GM19240 (cell line): ENCODE measurements around the gene ZNF91.
"Not testable (repeated sequence)": the region's sequence is repeated elsewhere in the genome, so short reads cannot be mapped to it uniquely, and the experiment has no call there.

ENCODE experiments used
- DNase-seq: peaks from one replicate; pipeline ENCODE4 v3.0.0; 2011; ENCODE audit warnings: low spot score; ENCODE audit not compliant: insufficient read length

Gene ZNF91

DNA sequence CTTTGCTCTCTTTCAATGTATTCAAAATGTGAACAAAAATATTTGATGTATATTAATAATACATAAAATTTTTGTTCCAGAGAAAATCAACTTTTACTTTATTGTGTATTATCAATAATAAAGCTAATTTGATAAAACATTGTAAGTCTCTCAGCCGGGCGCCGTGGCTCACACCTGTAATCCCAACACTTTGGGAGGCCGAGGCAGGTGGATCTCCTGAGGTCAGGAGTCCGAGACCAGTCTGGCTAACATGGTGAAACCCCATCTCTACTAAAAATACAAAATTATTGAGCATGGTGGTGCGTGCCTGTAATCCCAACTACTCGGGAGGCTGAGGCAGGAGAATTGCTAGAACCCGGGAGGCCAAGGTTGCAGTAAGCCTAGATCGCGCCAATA is 449 bp upstream of the ZNF91 start:
- not testable (repeated sequence) for DNase-seq

DNA sequence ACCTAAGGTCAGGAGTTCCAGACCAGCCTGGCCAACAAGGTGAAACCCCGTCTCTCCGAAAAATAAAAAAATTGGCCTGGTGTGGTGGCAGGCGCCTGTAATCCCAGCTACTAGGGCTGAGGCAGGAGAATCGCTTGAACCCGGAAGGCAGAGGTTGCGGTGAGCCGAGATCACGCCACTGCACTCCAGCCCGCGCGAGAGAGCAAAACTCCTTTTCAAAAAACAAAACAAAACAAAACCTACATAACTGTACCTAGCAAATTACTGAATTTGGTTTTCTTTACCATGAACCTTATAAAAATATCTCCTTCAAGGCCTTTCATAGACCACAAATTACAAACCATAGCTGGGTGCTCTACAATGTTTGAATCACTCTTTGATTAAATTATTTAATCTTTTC is 760 bp downstream of the ZNF91 start:
- DNase-seq = no peak

DNA sequence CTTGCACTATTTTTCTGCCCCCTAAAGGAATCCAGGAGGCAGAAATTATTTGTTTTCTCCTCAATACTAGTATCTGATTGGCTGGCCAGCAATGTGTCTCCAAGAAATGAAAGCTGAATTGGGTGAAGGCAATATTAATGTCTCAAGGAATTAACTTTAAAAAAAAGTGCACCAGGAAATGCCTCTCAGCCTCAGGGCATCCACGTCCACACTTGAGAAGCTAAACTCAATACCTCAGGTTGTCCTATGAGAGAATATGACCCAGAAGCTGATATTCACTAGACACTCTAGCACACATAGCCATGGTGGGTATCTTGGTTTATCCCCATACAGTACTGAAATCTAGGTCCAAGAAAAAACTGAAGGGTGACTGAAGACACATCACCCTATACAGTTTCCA is 2.1 kb downstream of the ZNF91 start:
- no peak for DNase-seq

DNA sequence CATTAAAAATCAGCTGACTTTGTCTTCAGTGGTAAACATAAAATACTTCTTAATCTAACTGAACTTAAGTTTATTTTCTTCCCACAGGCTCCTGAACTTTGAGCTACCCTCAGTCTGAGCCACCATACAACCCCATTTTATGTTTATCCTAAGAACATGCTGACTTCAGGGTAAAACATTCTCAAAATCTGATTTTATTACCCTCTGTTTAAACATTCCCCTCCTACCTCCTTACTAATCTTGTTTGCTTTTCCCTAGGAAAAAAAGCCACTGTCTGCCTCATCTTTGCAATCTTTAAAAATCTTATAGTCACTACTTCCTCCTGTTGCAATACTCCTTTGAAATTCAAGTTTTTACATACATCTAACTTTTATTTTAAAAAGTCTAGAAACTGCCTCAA is 4.0 kb downstream of the ZNF91 start:
- DNase-seq = no peak

DNA sequence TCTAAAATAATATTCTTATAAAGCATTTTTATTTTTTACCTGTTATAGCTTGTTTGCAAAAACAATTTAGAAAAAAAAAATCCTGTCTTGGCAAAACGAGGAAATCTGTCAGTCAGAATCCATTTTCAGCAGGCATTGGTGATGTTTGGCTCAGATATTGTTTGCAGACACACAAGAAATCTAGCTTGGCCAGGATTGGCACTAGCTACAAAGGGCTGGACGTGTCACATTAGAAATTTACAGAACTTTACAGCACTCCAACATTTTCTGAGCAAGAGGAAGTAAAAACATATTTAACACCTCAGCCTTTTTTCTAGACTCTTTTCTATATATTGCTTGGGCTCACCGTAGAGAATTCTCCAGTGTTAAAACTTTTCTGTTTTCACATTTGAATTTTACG is 9.9 kb downstream of the ZNF91 start:
- DNase-seq = no peak

DNA sequence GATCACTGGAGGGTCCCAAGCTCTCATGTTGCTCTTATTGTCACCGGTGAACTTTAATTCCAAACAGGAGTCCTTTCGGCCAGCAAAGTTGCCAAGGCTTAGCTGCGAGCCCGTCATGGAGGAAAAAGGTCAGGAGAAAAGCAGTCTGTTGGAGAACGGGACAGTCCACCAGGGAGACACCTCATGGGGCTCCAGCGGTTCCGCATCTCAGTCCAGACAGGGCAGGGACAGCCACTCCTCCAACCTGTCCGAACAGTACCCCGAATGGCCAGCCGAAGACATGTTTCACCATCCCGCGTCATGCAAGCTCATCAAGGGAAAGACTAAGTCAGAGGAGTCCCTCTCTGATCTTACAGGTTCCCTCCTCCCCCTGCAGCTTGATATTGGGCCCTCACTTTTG is 10.4 kb downstream of the ZNF91 start:
- DNase-seq = no peak

DNA sequence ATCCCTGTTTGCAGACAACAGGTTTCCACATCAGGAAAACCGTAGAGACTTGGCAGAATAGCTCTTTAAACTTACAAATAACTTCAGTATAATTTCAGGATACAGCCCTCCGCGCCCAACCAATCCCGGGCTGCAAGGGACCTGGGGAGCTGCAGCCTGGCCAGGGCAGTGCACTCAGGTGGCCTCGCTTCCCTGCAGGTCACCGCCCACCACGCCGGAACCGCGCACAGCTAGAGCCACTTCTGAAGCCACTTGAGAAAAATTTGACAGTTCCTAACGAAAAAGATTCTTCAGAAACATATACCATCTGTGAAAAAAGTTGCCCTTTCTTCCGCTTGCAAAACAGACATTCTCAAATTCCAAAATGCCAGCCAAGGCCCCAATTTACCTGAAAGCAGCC is 11.1 kb downstream of the ZNF91 start:
- DNase-seq = no peak

DNA sequence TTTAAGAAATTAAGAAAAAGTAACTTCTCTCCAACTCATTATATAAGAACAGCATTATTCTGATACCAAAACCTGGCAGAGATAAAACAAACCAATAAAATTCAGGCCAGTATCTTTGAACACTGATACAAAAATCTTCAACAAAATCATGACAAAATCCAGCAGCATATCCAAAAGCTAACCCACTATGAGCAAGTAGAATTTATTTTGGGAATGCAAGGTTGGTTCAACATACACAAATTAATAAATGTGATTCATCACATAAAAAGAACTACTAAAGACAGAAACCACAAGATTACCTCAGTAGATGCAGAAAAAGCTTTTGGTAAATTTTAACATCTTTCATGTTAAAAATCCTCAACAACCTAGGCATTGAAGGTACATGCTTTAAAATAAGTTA is 12.3 kb downstream of the ZNF91 start:
- no peak for DNase-seq

DNA sequence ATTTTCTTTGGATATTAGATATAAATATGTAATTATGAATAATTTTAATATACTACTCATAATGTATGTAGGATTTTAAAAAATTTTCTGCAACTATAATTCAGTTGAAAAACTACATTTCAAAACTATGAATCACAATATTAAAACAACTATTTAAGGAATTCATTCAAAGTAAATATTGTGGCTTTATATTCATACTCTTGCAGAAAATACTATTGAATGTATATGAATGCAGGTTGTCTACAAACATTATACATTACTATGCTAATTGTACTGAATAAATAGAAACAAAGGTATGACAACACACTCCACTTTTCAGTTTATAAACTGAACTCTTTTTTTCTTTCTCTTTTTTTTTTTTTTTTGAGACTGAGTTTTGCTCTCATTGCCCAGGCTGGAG is 14.2 kb downstream of the ZNF91 start:
- no peak for DNase-seq

DNA sequence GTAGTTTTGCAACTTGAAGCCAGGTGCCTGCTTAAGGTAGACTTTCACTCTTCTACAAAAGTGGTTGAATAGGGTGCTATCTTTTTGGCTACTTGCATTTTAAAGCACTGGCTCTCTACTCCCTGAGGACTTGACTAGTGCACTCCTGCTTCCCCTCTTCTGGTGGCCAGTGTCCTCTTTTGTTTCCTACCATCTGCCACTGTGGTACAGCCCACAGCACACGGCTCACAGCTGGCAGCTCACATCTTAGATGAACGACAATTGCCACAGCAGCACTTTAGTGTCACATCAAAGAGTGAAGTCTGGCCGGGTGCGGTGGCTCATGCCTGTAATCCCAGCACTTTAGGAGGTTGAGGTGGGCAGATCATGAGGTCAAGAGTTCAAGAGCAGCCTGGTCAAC is 15.6 kb downstream of the ZNF91 start:
- not testable (repeated sequence) for DNase-seq

DNA sequence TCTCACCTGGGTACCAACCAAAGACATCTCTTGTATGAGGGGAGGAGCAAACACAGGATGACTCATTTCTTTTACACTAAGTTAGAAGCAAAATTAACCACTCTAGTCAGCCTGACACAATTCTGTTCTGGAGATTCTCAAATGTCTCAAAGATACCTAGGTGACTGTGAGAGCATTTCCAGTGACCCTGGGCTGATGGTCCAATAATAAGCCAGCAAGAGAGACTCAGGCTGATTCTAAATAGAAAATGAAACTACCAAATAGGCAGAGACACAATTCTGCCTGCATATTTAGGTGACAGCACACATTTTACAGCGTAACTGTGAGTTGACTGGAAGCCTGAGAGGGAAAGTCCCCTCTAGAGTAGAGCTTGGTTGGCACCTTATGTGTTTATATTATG is 16.3 kb downstream of the ZNF91 start:
- no peak for DNase-seq

DNA sequence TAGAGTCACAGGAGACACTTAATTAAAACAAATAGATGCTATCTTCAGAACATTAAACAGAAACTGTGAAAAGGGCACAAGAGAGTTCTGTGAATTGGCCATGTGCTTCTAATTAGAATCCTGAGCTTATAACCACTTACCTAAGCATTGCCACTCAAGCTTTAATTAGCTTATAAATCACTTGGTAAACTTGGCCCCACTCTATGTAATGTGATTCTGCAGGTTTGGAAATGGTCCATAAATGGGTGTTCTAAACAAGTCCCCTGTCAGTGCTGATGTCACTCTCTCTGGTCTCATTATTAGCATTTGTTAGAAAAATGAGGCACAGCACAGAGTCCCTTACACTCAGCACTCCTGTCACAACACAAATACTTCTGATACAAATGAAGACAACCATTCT is 18.0 kb downstream of the ZNF91 start:
- DNase-seq = no peak

DNA sequence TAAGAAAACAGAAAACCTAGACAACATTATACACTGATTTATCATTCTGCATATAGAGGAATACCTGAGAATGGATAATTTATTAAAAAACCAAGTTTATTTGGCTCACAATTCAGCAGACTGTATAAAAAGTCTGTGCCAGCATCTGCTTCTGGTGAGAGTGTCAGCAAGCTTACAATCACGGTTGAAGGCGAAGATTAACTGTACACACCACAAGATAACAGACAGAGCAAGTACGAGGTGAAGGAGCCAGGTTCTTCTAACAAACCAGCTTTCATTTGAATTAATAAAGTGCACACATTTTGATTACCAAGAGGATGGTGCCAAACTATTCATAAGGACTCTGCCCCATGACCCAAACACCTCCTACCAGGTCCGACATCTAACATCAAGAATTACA is 28.8 kb downstream of the ZNF91 start:
- DNase-seq = no peak

DNA sequence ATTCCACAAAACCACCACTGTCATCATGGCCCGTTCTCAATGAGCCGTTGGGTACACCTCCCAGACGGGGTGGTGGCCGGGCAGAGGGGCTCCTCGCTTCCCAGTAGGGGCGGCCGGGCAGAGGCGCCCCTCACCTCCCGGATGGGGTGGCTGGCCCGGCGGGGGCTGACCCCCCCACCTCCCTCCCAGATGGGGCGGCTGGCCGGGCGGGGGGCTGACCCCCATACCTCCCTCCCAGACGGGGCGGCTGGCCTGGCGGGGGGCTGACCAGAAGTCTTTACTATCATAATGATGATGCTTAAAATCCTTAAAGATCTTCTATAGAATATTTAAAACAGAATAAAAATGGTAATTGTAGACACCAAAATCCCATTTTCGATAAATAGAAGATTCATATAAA is 29.2 kb downstream of the ZNF91 start:
- DNase-seq = not testable (repeated sequence)

DNA sequence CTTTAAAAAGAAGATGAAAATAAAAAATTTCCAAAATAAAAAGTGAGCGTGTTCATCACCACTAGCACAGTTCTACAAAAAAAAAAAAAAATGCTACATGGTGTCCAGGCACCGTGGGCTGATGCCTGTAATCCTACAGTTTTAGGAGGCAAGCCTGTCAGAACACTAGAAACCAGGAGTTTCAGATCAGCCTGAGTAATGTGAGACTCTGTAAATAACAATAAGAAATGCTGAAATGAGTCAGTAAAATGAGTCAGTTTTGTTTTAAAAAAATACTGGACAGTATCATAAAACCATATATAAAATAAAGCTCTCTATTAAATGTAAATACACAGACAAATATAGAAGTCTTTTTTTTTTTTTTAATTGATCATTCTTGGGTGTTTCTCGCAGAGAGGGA is 30.0 kb downstream of the ZNF91 start:
- DNase-seq = no peak

DNA sequence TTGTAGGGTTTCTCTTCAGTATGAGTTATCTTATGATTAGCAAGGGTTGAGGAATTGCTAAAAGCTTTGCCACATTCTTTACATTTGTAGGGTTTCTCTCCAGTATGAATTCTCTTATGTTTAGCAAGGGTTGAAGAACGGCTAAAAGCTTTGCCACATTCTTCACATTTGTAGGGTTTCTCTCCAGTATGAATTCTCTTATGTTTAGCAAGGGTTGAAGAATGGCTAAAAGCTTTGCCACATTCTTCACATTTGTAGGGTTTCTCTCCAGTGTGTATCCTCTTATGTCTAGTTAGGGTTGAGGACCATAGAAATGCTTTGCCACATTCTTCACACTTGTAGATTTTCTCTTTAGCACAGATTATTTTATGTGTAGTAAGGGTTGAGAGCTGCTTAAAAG is 33.4 kb downstream of the ZNF91 start:
- not testable (repeated sequence) for DNase-seq

DNA sequence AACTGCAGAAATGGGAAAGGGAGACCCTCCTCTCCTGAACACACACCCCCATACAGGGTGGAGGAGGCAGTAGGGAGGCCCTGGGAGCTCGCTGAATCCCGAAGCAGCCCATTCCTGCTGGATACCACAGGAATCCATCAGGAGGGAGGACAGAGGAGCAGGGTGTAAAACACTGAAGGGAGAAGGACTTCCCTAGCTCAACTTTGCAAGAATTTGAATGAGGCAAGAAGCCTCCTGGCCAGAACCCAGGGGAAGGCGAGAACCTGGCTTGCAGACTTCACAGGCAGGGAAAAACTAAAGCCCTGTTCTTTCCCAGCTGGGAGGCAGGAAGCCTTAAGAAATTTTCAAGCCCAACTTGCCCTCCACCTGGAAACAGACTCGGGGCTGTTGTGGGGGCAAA is 43.5 kb downstream of the ZNF91 start:
- DNase-seq = no peak

DNA sequence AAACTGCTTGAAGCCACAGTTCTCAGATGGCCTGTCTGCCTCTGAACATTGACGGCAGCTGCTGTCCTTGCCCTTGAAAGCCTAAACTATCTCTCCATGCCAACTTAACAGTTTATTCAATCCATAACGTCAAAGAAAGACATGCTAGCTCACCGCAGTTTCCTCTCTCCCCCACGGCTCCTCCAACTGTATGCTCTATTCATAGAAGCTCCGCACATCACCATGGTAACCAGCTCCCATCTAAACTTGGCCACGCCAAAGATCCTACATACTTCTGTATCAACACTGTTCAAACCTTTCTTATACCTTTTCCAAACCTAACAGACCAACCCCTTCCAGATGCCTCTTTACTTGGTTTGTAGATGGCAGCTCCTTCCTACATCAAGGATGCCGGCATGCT is 48.6 kb downstream of the ZNF91 start:
- DNase-seq = no peak

DNA sequence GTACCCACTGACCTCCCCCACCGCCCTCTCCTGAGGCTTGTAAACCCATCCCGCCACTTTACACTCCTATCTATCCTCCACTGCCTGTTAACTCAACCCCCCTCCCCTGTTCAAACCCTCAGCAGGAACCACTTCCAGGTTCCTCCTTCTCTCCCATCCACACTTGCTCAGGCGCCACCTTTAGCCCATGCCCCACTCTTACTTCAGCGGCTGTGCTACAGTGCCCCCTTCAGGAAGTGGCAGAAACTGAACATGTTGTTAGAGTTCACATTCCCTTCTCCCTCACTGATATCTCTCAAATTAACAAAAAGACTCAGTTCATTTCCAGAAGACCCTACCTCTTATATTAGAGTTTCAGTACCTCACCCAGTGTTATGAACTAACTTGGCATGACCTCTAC is 49.4 kb downstream of the ZNF91 start:
- DNase-seq = no peak

DNA sequence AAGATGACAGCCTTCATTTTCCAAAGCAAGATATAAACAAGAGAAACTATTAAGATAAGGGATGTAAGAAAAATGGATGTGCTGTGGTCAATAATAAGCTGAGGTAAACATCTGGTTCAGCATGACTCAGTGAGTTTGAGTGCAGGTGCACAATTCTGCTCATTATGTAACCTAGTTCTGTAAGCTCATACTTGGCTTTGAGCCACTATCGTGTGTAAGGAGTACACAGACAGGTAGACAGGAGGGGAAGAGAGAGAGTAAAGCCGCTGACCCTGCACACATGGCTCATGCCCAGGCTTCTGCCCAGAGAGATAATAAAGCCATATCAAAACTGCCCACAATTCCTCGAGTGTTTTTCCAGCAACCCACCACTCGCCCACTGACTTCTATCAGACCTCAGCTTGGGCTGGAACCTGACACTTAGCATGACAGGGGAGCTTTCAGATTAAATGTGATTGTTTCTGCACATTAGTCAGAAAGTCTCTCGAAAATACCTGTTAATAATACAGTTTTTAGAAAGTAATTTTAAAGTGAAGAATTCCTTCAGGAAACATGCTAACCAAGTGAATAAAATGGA is 51.7 kb downstream of the ZNF91 start:
- no peak for DNase-seq

DNA sequence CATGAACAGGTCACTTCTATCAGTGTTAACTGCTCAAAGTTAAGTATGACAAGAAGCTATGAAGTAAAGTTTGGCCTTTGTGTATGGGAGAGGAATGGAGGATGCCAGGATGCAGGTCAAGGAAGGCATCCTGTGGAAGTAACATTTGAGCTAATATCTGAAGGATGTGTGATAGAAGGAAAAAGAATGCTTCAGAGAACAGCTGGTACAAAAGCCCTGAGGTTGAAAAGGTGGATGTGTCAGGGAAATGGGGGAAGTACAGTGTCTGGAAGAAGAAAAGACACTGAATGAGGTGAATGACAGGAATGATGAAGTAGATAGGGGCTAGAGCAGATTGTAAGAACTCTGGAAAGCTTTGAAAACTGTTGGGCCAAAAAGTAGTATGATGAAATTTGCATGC is 67.1 kb downstream of the ZNF91 start:
- DNase-seq = no peak

DNA sequence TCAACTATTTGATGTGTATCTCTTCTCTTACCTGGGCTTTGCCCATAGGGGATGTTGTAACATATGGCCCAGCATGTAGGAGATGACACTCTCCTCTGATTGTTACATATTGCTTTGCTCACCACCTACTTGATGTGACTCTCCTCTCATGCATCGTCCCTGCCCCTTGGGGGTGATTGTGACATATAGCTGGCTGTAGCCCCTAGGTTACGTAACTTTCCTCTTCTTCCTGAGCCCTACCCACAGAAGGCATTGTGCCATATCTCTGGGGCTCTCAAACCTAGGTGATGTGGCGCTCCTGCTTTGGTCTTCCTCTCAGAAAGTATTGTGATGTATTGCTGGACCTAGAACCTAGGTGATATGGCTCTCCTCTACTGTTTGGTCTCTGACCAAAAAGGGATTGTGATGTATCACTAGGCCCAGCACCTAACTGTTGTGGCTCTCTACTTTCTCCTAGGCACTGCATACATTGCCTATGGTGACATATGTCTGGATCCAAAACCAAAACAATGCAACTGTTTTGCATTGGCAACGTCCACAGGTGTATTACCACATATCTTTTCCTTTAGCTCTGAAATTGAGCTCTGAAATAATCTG is 73.2 kb downstream of the ZNF91 start:
- DNase-seq = no peak

DNA sequence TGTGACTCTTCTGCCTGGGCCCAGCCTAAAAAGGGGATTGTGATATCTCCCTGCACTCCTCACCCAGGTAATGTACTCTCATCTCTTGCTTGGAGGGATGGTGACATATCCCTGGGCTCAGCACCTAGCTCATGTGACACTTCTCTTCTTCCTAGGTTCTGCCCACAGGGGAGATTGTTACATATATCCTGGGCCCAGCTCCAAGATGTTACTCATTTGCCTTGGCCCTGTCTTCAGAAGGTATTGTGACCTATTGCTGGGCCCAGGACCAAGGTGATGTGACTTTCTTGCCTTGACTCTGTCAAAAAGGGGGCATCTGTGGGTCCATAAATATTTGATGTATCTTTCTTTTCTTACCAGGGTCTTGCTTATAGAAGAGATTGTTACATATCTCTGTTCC is 73.9 kb downstream of the ZNF91 start:
- not testable (repeated sequence) for DNase-seq

DNA sequence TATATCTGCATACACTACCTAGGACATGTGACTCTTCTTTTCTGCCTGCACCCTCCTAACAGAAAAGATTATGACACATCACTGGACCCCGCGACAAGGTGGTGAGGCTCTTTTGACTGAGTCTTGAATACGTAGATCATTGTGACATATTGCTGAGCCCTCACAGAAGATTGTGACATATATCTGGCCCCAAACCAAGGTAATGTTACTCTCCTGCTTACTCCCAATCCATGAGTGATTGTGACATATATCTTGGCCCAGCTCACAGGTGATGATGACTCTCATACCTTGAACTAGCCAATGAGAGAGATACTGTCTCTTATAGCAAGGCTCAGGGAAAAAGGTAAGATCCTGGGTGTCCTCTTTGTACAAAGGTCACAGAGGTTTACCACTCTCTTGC is 75.7 kb downstream of the ZNF91 start:
- not testable (repeated sequence) for DNase-seq
